HG02884 (cell line): Measurements from ENCODE around the gene ARCN1.

Experiments
- ATAC-seq: cut with Tn5 transposase; IDR thresholded peaks from one replicate; pipeline ENCODE4 v1.9.1; 2021; ENCODE audit warnings: mild to moderate bottlenecking, moderate library complexity; ENCODE audit not compliant: unreplicated experiment

The ARCN1 gene

GRCh38 chr11:118635642-118636041 lies 63.4 kb downstream of the ARCN1 start:
- ATAC-seq = no peak

GRCh38 chr11:118636569-118637290 lies 64.5 kb downstream of the ARCN1 start:
- ATAC-seq = no peak

GRCh38 chr11:118638726-118639125 lies 66.5 kb downstream of the ARCN1 start:
- no peak for ATAC-seq

- no peak for ATAC-seq
Measured at GRCh38 chr11:118639899-118640298, 67.7 kb downstream of the ARCN1 start.

- ATAC-seq = no peak
Measured at GRCh38 chr11:118640332-118641154, 68.3 kb downstream of the ARCN1 start.

GRCh38 chr11:118641397-118642019 lies 69.3 kb downstream of the ARCN1 start:
- ATAC-seq = no peak

GRCh38 chr11:118643142-118643994 lies 71.2 kb downstream of the ARCN1 start:
- no peak for ATAC-seq

- ATAC-seq = no peak
Measured at GRCh38 chr11:118643995-118644345, 71.8 kb downstream of the ARCN1 start.

GRCh38 chr11:118644496-118644895 lies 72.3 kb downstream of the ARCN1 start:
- no peak for ATAC-seq

GRCh38 chr11:118645066-118645715 lies 73.0 kb downstream of the ARCN1 start:
- ATAC-seq = no peak

- no peak for ATAC-seq
Measured at GRCh38 chr11:118646393-118646792, 74.2 kb downstream of the ARCN1 start.

- ATAC-seq = no peak
Measured at GRCh38 chr11:118648291-118648690, 76.1 kb downstream of the ARCN1 start.

GRCh38 chr11:118649941-118650340 lies 77.7 kb downstream of the ARCN1 start:
- ATAC-seq = no peak

GRCh38 chr11:118650366-118650765 lies 78.2 kb downstream of the ARCN1 start:
- no peak for ATAC-seq

- no peak for ATAC-seq
Measured at GRCh38 chr11:118651820-118652219, 79.6 kb downstream of the ARCN1 start.
